Activated CD4-positive, alpha-beta T cell treated with anti-CD3 and anti-CD28 coated beads, Interleukin-2, amount 10 ng/mL, durations not matched to agents 24 days and 14 days (primary cell): ENCODE measurements around the gene NINJ2. TPM values are rescaled to one million over a fixed set of nuclear protein-coding genes. Genes with fewer than 3 reads are reported as not detected.

Source experiments
- DNase-seq: peaks from one replicate; pipeline ENCODE4 v3.0.0; 2022
- H3K27ac Mint-ChIP-seq: one replicate; pipeline ENCODE4 v1.8.0; 2022; ENCODE audit warnings: mild to moderate bottlenecking, mixed read lengths
- H3K27me3 Mint-ChIP-seq: one replicate; pipeline ENCODE4 v1.8.0; 2022; ENCODE audit warnings: mixed read lengths
- H3K36me3 Mint-ChIP-seq: one replicate; pipeline ENCODE4 v1.8.0; 2022; ENCODE audit warnings: low read depth, mild to moderate bottlenecking, mixed read lengths
- H3K4me1 Mint-ChIP-seq: one replicate; pipeline ENCODE4 v1.8.0; 2021; ENCODE audit warnings: mixed read lengths
- H3K4me3 Mint-ChIP-seq: one replicate; pipeline ENCODE4 v1.8.0; 2022; ENCODE audit warnings: mild to moderate bottlenecking, moderate library complexity, mixed read lengths
- H3K9me3 Mint-ChIP-seq: one replicate; pipeline ENCODE4 v1.8.0; 2021; ENCODE audit warnings: mixed read lengths
- intact Hi-C: fragments of 100-400 bp; cut with micrococcal nuclease; formaldehyde crosslinking; loops from one replicate; pipeline ENCODE4 v1.15.1; 2023
- total RNA-seq: library from RNA; stranded (reverse); gene quantifications from 2 replicates; pipeline ENCODE4 v1.2.3, GENCODE V29; 2022

NINJ2 gene
- total RNA-seq, 1 donor from 2014 or later, result 4.8 TPM

GRCh38 chr12:542395-543113 is 120.7 kb downstream of the NINJ2 start:
- H3K4me1 Mint-ChIP-seq, result peaks cover 25% of the 10 kb centered on the region
- H3K27me3 Mint-ChIP-seq, result peaks cover 10% of the 10 kb centered on the region
- H3K27ac Mint-ChIP-seq, result no peak overlapping the region
- intact Hi-C loops, result no loop called here
- no peaks in the 10 kb centered on the region for H3K36me3 Mint-ChIP-seq
- DNase-seq, result no peak
- H3K9me3 Mint-ChIP-seq, result no peaks in the 10 kb centered on the region
- no peak overlapping the region for H3K4me3 Mint-ChIP-seq

DNA sequence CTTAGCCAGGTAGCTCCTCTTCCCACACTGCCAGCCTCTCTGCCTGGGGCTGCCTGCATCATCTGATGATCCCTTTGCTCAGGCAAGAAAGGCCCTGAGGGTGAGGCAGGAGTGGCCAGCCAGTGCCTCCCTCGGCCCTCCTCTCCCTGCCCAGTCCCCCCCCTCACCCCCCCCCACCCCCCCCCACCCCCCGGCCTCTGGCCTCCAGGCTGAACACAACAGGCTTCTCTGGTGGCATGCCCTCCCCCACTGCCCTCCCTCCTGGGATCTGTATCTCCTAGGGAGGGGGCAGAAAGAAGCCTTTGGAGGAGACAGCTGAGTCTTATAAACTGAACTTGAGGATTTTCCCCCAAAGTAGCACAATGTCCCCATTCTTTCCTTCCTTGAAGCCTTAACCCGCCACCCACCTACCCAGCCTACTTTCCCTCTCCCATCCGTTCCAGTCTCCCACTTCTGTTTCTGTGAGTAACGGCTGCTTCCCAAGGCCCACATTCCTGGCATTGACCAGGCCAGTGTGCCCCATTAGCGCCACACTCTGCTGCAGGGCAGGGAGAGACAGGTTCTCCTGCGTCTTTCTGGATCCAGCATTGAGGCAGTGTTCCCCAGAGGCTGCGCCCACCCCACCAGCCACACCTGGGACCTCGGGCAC is 121.4 kb downstream of the NINJ2 start:
- intact Hi-C loops, result no loop called here
- DNase-seq, result no peak
- H3K36me3 Mint-ChIP-seq, result no peaks in the 10 kb centered on the region

DNA sequence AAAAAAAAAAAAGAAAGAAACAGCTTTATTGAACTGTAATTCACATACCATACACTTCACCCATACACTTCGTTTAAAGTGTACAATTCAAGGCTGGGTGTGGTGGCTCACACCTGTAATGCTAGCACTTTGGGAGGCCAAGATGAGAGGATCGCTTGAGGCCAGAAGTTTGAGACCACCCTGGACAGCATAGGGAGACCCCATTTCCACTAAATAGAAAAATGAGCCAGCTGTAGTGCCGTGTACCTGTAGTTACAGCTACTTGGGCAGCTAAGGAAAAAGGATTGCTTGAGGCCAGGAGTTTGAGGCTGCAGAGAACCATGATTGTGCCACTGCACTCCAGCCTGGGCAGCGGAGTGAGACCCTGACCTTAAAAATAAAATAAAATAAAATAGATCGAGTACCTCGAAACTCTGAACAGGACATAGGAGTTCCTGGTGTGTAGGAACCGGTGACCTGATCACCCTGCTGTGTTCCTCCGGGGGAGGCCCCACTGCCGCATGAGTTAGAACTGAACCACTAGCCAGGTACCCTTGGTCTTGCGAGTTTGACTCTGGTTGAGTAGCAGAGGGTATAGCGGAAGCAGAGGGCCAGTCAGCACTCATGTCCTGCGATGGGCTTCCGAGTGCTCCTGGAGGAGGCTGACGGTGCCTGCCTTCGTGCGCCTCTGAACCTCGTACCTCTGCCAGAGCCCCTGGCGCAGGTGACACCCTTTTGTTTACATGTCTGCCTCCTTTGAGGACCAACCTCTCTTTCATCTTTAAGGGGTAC is 123.5 kb downstream of the NINJ2 start:
- intact Hi-C loops, result no loop called here
- Mint-ChIP-seq H3K4me1 (peaks cover 15% of the 10 kb centered on the region), H3K27me3 (peaks cover 9% of the 10 kb centered on the region), H3K9me3 (no peaks in the 10 kb centered on the region), H3K27ac (no peak overlapping the region), H3K4me3 (no peak overlapping the region), H3K36me3 (no peaks in the 10 kb centered on the region)
- no peak for DNase-seq

More for the DNA sequence above, 121.4 kb downstream of the NINJ2 start:
- Mint-ChIP-seq H3K27ac (no peak overlapping the region), H3K4me3 (no peak overlapping the region), H3K4me1 (peaks cover 21% of the 10 kb centered on the region), H3K9me3 (no peaks in the 10 kb centered on the region), H3K27me3 (peaks cover 10% of the 10 kb centered on the region)

GRCh38 chr12:538731-539539 is 124.3 kb downstream of the NINJ2 start:
- H3K27me3 Mint-ChIP-seq, result peaks cover 4% of the 10 kb centered on the region
- H3K36me3 Mint-ChIP-seq, result no peaks in the 10 kb centered on the region
- intact Hi-C loops, result no loop called here
- peak; percentile 85 for DNase-seq
- H3K27ac Mint-ChIP-seq, result peak overlapping the region; percentile 78
- H3K9me3 Mint-ChIP-seq, result no peaks in the 10 kb centered on the region
- H3K4me3 Mint-ChIP-seq, result peak overlapping the region; percentile 48
- H3K4me1 Mint-ChIP-seq, result peaks cover 15% of the 10 kb centered on the region

- Mint-ChIP-seq H3K4me1 (peaks cover 17% of the 10 kb centered on the region), H3K27me3 (peaks cover 4% of the 10 kb centered on the region), H3K36me3 (no peaks in the 10 kb centered on the region), H3K4me3 (no peak overlapping the region), H3K27ac (no peak overlapping the region), H3K9me3 (no peaks in the 10 kb centered on the region)
- no peak for DNase-seq
- intact Hi-C loops, result no loop called here
Measured at GRCh38 chr12:537772-538171, 125.5 kb downstream of the NINJ2 start.

GRCh38 chr12:536751-537245 is 126.4 kb downstream of the NINJ2 start:
- no peak for DNase-seq
- intact Hi-C loops, result no loop called here
- Mint-ChIP-seq H3K4me1 (peaks cover 17% of the 10 kb centered on the region), H3K27ac (no peak overlapping the region), H3K9me3 (no peaks in the 10 kb centered on the region), H3K4me3 (no peak overlapping the region), H3K27me3 (peaks cover 4% of the 10 kb centered on the region), H3K36me3 (no peaks in the 10 kb centered on the region)

DNA sequence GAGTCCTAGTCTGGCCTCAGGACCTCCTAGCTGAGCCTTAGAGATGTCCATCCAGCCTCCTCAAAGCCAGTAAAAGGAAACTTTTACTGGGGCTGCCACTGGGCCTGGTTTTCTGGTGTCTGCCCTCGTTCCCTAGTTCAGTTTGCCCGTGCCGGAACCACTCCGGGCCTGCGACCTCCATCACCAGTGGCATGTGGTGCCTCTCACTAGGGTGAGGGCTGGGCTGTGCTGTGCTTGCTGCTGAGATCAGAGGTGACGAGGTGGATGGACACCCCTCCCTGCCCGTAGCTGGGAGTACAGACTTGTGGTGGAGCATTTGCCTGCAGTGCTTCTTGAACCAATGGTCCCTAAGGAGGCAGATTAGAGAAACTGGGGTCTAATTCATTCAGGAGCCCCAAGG is 127.8 kb downstream of the NINJ2 start:
- Mint-ChIP-seq H3K9me3 (no peaks in the 10 kb centered on the region), H3K27me3 (peaks cover 4% of the 10 kb centered on the region), H3K4me1 (peaks cover 16% of the 10 kb centered on the region), H3K27ac (no peak overlapping the region), H3K36me3 (no peaks in the 10 kb centered on the region), H3K4me3 (no peak overlapping the region)
- intact Hi-C loops, result no loop called here
- no peak for DNase-seq

- Mint-ChIP-seq H3K4me3 (no peak overlapping the region), H3K27me3 (peaks cover 4% of the 10 kb centered on the region), H3K4me1 (peaks cover 8% of the 10 kb centered on the region), H3K9me3 (no peaks in the 10 kb centered on the region), H3K36me3 (no peaks in the 10 kb centered on the region), H3K27ac (no peak overlapping the region)
- DNase-seq, result no peak
- intact Hi-C loops, result no loop called here
Measured at GRCh38 chr12:534216-534615, 129.0 kb downstream of the NINJ2 start.

GRCh38 chr12:533718-534117 is 129.5 kb downstream of the NINJ2 start:
- Mint-ChIP-seq H3K4me1 (peaks cover 3% of the 10 kb centered on the region), H3K36me3 (no peaks in the 10 kb centered on the region), H3K4me3 (no peak overlapping the region), H3K9me3 (no peaks in the 10 kb centered on the region), H3K27ac (no peak overlapping the region), H3K27me3 (peaks cover 4% of the 10 kb centered on the region)
- intact Hi-C loops, result no loop called here
- no peak for DNase-seq

DNA sequence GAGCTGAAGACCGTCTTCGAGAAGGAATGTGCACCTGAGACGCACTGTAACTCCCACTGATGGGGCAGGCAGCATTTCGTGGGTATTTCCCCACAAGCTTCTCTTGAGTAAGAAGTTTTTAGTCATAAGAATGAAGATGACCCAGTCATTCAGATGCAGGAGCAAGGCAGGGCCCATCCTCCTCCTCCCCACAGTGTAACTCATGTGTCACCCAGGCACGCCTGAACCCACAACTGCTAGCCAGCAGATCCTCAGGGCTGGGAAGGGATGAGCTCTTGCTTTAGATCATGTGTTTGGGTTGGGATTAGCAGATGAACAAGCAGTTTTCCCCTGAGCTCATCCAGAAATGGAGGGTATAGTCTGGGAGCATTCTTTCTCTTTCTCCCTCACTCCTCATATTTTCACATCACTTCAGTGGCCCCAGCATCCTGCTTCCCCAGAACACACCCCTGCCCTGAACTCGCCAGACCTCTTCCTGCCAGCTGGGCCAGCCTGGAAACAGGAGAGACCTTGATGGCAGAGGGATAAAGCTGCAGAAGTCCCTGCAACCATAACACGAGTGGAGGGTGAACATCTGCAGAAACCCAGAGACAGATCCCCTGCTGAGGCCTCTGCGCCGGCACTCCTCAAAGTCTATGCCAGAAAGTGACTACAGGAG is 130.2 kb downstream of the NINJ2 start:
- Mint-ChIP-seq H3K4me1 (peaks cover 2% of the 10 kb centered on the region), H3K36me3 (no peaks in the 10 kb centered on the region), H3K27ac (no peak overlapping the region), H3K27me3 (peaks cover 4% of the 10 kb centered on the region), H3K9me3 (no peaks in the 10 kb centered on the region), H3K4me3 (no peak overlapping the region)
- intact Hi-C loops, result no loop called here
- no peak for DNase-seq

DNA sequence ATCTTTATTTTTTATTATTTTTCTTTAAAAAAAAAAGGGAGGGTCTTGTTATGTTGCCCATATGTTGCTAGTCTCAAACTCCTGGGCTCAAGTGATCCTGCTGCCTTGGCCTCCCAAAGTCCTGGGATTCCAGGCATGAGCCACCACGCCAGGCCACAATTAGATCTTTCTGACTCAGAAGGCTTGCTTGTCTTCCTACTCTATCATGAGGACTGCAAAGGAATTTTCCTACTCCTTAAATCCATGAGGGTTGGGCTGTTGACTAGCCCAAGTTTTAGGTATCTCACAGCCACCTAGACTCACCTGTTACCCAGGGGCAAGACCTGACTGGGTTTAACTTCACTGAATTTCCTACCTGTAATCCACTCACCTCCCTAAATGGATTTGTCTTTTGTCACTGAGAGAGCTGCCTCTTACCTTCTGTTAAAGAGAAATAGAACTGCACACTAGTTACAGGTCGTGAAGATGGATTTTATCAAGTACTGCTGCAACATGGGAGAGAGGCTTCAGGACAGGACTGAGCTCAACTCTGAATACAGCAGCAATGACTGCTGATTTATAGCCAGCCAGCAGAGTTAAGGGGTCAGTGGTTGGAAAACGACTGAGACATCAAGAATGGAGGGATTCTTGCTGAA is 131.2 kb downstream of the NINJ2 start:
- Mint-ChIP-seq H3K4me3 (no peak overlapping the region), H3K4me1 (peaks cover 2% of the 10 kb centered on the region), H3K36me3 (no peaks in the 10 kb centered on the region), H3K27ac (no peak overlapping the region), H3K9me3 (no peaks in the 10 kb centered on the region), H3K27me3 (peaks cover 4% of the 10 kb centered on the region)
- DNase-seq, result no peak
- intact Hi-C loops, result no loop called here

- no peaks in the 10 kb centered on the region for H3K9me3 Mint-ChIP-seq
- H3K36me3 Mint-ChIP-seq, result no peaks in the 10 kb centered on the region
- no peak overlapping the region for H3K4me3 Mint-ChIP-seq
- H3K27me3 Mint-ChIP-seq, result peaks cover 2% of the 10 kb centered on the region
- peaks cover 2% of the 10 kb centered on the region for H3K4me1 Mint-ChIP-seq
- intact Hi-C loops, result no loop called here
- no peak for DNase-seq
- no peak overlapping the region for H3K27ac Mint-ChIP-seq
Measured at GRCh38 chr12:530821-531220, 132.4 kb downstream of the NINJ2 start.

DNA sequence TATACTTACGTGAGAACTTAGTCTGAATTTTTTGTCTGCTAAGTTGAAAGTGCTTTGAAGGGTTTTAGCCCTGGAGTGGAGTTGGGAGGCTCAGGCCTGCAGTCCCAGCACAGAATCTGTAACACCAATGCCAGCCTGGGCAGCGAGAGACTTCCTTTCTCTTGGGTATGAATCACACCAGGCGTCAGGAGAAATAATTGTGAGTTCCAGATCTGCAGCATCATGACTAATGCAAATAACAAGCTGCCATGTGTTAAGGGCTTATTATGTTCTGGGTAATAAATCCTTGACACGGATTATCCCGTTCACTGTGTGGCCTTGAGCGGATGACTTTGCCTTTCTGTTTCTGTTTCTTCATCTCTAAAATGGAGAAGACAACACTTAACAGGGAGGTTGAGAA is 132.9 kb downstream of the NINJ2 start:
- Mint-ChIP-seq H3K27me3 (no peaks in the 10 kb centered on the region), H3K9me3 (no peaks in the 10 kb centered on the region), H3K36me3 (no peaks in the 10 kb centered on the region), H3K4me3 (no peak overlapping the region), H3K4me1 (peaks cover 2% of the 10 kb centered on the region), H3K27ac (no peak overlapping the region)
- intact Hi-C loops, result no loop called here
- no peak for DNase-seq
